Neural cell (in vitro differentiated cells): ENCODE data around the gene C10orf143. TPM values are rescaled to one million over a fixed set of nuclear protein-coding genes. Genes with fewer than 3 reads are reported as not detected.
"Not testable (repeated sequence)": the region's sequence is repeated elsewhere in the genome, so short reads cannot be mapped to it uniquely, and the experiment has no call there.

ENCODE experiments used
- H2AFZ ChIP-seq: fragments of 200-600, 300-800 bp; sonication (generic), shearing (Covaris generic); 2 replicates; pipeline ENCODE4 v1.6.0; 2014; ENCODE audit warnings: low read depth, mild to moderate bottlenecking, antibody characterized with exemption, low read length, moderate library complexity
- H3F3A ChIP-seq: fragments of 200-600 bp; shearing (Covaris generic); 2 replicates; pipeline ENCODE4 v1.6.1; 2016; ENCODE audit warnings: mild to moderate bottlenecking, moderate library complexity, mixed read lengths, antibody characterized with exemption, low read length; ENCODE audit not compliant: insufficient read depth, poor library complexity, severe bottlenecking
- H3K27ac ChIP-seq: fragments of 200-600, 300-800 bp; sonication (generic), shearing (Covaris generic); 2 replicates; pipeline ENCODE4 v1.5.1; 2014; ENCODE audit warnings: mild to moderate bottlenecking, low read length, moderate library complexity
- H3K27me3 ChIP-seq: fragments of 300-800, 200-600 bp; sonication (generic), shearing (Covaris generic); 2 replicates; pipeline ENCODE4 v1.6.0; 2014; ENCODE audit warnings: mild to moderate bottlenecking, low read depth, low read length, moderate library complexity; ENCODE audit not compliant: insufficient read depth
- H3K36me3 ChIP-seq: fragments of 300-800, 200-600 bp; sonication (generic), shearing (Covaris generic); 2 replicates; pipeline ENCODE4 v1.5.1; 2014; ENCODE audit warnings: mild to moderate bottlenecking, antibody characterized with exemption, low read length, moderate library complexity; ENCODE audit not compliant: insufficient read depth
- H3K4me2 ChIP-seq: fragments of 300-800, 200-600 bp; sonication (generic), shearing (Covaris generic); 2 replicates; pipeline ENCODE4 v1.6.0; 2014; ENCODE audit warnings: mild to moderate bottlenecking, low read length
- H3K4me3 ChIP-seq: fragments of 300-800, 200-600 bp; sonication (generic), shearing (Covaris generic); 2 replicates; pipeline ENCODE4 v1.5.1; 2014; ENCODE audit warnings: mild to moderate bottlenecking, low read length, moderate library complexity
- H3K79me2 ChIP-seq: fragments of 200-600 bp; shearing (Covaris generic); replicated peaks from 2 replicates; pipeline ENCODE4 v1.6.0; 2014; ENCODE audit warnings: mild to moderate bottlenecking, low read length, moderate library complexity; ENCODE audit not compliant: insufficient read depth
- H3K9ac ChIP-seq: fragments of 300-800, 200-600 bp; sonication (generic), shearing (Covaris generic); 2 replicates; pipeline ENCODE4 v1.6.1; 2016; ENCODE audit warnings: mild to moderate bottlenecking, low read length, mixed read lengths
- H3K9me2 ChIP-seq: fragments of 200-600 bp; shearing (Covaris generic); 2 replicates; pipeline ENCODE4 v1.6.1; 2016; ENCODE audit warnings: mild to moderate bottlenecking, low read length, mixed read lengths; ENCODE audit not compliant: insufficient read depth
- H3K9me3 ChIP-seq: fragments of 200-600, 300-800 bp; sonication (generic), shearing (Covaris generic); 2 replicates; pipeline ENCODE4 v1.6.1; 2016; ENCODE audit warnings: mild to moderate bottlenecking, mixed run types, low read length, moderate library complexity, mixed read lengths
- H4K20me1 ChIP-seq: fragments of 200-600 bp; shearing (Covaris generic); 2 replicates; pipeline ENCODE4 v1.6.1; 2016; ENCODE audit warnings: mild to moderate bottlenecking, mixed run types; ENCODE audit not compliant: insufficient read depth
- CTCF ChIP-seq: fragments of 450-650 bp; IDR thresholded peaks from 2 replicates; pipeline ENCODE4 v1.5.1; 2014; ENCODE audit warnings: antibody characterized with exemption, mild to moderate bottlenecking, moderate library complexity; ENCODE audit not compliant: poor library complexity, severe bottlenecking
- EP300 ChIP-seq: fragments of 450-650 bp; conservative IDR thresholded peaks from 2 replicates; pipeline ENCODE4 v1.6.1; 2014; ENCODE audit warnings: antibody characterized with exemption, mild to moderate bottlenecking, moderate library complexity; ENCODE audit not compliant: poor library complexity, severe bottlenecking
- EZH2 ChIP-seq: fragments of 200-600, 300-800 bp; shearing (Covaris generic), sonication (generic); IDR thresholded peaks from 2 replicates; pipeline ENCODE4 v1.6.1; 2014; ENCODE audit warnings: antibody characterized with exemption, low read length, borderline replicate concordance, mild to moderate bottlenecking; ENCODE audit not compliant: insufficient read depth, poor library complexity, severe bottlenecking
- MXI1 ChIP-seq: fragments of 450-650 bp; conservative IDR thresholded peaks from 2 replicates; pipeline ENCODE4 v1.6.1; 2014; ENCODE audit warnings: antibody characterized with exemption, mild to moderate bottlenecking; ENCODE audit not compliant: poor library complexity, severe bottlenecking
- POLR2AphosphoS5 ChIP-seq: IDR thresholded peaks from 2 replicates; pipeline ENCODE4 v1.6.1; 2012
- RAD21 ChIP-seq: fragments of 450-650 bp; conservative IDR thresholded peaks from 2 replicates; pipeline ENCODE4 v1.6.1; 2014; ENCODE audit warnings: antibody characterized with exemption, mild to moderate bottlenecking, moderate library complexity
- REST ChIP-seq: IDR thresholded peaks from 2 replicates; pipeline ENCODE4 v1.6.1; 2012; ENCODE audit warnings: borderline replicate concordance
- SMC3 ChIP-seq: fragments of 450-650 bp; conservative IDR thresholded peaks from 2 replicates; pipeline ENCODE4 v1.6.1; 2014; ENCODE audit warnings: antibody characterized with exemption, mild to moderate bottlenecking, moderate library complexity; ENCODE audit not compliant: poor library complexity
- TAF1 ChIP-seq: IDR thresholded peaks from 2 replicates; pipeline ENCODE4 v1.6.1; 2012; ENCODE audit warnings: low read depth
- polyA plus RNA-seq: library from polyadenylated mRNA; depleted of rRNA; stranded (reverse); fragments of >200 nt; gene quantifications from 2 replicates; pipeline ENCODE4 v1.2.3, GENCODE V29; 2014

C10orf143 gene
- polyA plus RNA-seq, 1 donor from 2014 or later = 1.4 TPM

- no peak overlapping the region for H3K27ac ChIP-seq
- H3K4me3 ChIP-seq = no peak overlapping the region
- H3K9me2 ChIP-seq = no peaks in the 10 kb centered on the region
- no peaks in the 10 kb centered on the region for H4K20me1 ChIP-seq
- no peaks in the 10 kb centered on the region for H3F3A ChIP-seq
- H2AFZ ChIP-seq = peak overlapping the region; percentile 78
- peak overlapping the region; percentile 49 for H3K4me2 ChIP-seq
- no peaks in the 10 kb centered on the region for H3K9me3 ChIP-seq
- no peaks in the 10 kb centered on the region for H3K36me3 ChIP-seq
- peak; percentile 83 for TF ChIP-seq RAD21
- no peak for TF ChIP-seq EZH2
- TF ChIP-seq POLR2AphosphoS5 = no peak
- no peak for TF ChIP-seq TAF1
- peak; percentile 23 for TF ChIP-seq EP300
- peak; percentile 84 for TF ChIP-seq MXI1
- TF ChIP-seq CTCF = peak; percentile 89
- TF ChIP-seq REST = peak; percentile 19
- peak; percentile 85 for TF ChIP-seq SMC3
- no peaks in the 10 kb centered on the region for H3K79me2 ChIP-seq
- peak overlapping the region; percentile 38 for H3K9ac ChIP-seq
- no peaks in the 10 kb centered on the region for H3K27me3 ChIP-seq
Measured at GRCh38 chr10:130127364-130128061, 16.9 kb upstream of the C10orf143 start.

GRCh38 chr10:130121486-130122079 is 11.0 kb upstream of the C10orf143 start:
- TF ChIP-seq EZH2 (no peak), CTCF (no peak), EP300 (no peak), REST (no peak), POLR2AphosphoS5 (no peak), SMC3 (no peak), MXI1 (no peak)
- H2AFZ ChIP-seq = no peak overlapping the region
- H3F3A ChIP-seq = no peaks in the 10 kb centered on the region
- no peak overlapping the region for H3K9ac ChIP-seq
- no peaks in the 10 kb centered on the region for H4K20me1 ChIP-seq
- no peak overlapping the region for H3K4me3 ChIP-seq
- H3K79me2 ChIP-seq = no peaks in the 10 kb centered on the region
- H3K27ac ChIP-seq = no peak overlapping the region
- no peak overlapping the region for H3K4me2 ChIP-seq
- no peaks in the 10 kb centered on the region for H3K9me3 ChIP-seq
- H3K27me3 ChIP-seq = no peaks in the 10 kb centered on the region
- no peaks in the 10 kb centered on the region for H3K9me2 ChIP-seq
- no peaks in the 10 kb centered on the region for H3K36me3 ChIP-seq

GRCh38 chr10:130117535-130117934 is 6.9 kb upstream of the C10orf143 start:
- H3K27ac ChIP-seq, H2AFZ ChIP-seq, H3K9me2 ChIP-seq, H3K27me3 ChIP-seq, H3K79me2 ChIP-seq, H3K4me3 ChIP-seq, H4K20me1 ChIP-seq, H3F3A ChIP-seq, H3K9ac ChIP-seq, H3K4me2 ChIP-seq, H3K36me3 ChIP-seq, H3K9me3 ChIP-seq: not testable (repeated sequence)
